Stimulated activated CD4-positive, alpha-beta T cell treated with anti-CD3 and anti-CD28 coated beads, Interleukin-12 subunit alpha, Interleukin-12 subunit beta, amount 100 ng/mL, for 4 hours (primary cell): ENCODE measurements around the gene ADPRM.

ENCODE experiments used
- DNase-seq: peaks from one replicate; pipeline ENCODE4 v3.0.0-alpha.2; 2020

The ADPRM gene

DNA sequence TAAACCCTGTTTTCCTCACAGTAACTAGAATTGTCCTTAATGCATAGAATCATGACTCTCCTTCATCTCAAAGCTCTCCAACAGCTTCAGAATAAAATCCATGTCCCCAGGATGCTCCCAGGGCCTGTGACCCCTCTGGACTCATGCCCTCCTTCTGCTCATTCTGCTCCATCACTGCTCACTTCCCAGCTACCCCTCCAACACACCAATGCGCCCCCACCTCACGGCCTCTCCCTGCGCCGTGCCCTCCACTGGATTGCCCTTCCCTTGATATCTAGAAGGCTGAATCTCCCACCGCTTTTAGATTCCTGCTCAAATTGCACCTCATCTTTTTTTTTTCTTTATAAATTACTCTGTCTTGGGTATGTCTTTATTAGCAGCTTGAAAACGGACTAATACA is 45.0 kb downstream of the ADPRM start:
- DNase-seq, result no peak

DNA sequence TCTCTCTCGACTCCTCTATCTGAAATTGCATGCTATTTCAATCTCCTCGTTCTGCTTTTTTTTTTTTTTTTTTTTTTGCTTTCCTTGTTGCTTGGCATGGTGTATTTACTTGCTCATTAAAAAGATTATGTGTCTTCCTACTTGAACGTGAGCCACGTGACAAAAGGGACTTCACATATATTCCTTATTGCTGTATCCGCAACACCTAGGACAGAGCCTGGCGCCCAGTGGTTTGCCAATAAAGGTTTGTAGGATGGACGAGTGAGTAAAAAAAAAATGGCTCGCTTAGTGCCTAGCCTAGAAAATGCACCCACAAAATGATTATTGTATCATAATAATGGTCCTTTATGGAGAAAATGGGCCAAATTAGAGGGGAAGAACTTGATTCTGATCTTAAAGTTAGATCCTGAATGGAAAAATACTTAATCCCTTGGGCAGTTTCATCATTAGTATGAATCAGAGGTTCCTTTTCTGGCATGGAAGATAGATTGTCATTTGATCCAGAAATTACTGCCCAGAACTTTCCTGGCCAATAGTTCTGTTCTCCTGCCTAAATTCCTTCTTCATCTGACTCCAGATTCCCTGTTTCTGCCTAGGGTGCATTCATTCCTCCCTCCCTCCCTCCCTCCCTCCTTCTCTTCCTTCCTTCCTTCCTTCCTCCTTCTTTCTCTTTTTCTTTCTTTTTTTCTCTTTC is 46.1 kb downstream of the ADPRM start:
- no peak for DNase-seq

DNA sequence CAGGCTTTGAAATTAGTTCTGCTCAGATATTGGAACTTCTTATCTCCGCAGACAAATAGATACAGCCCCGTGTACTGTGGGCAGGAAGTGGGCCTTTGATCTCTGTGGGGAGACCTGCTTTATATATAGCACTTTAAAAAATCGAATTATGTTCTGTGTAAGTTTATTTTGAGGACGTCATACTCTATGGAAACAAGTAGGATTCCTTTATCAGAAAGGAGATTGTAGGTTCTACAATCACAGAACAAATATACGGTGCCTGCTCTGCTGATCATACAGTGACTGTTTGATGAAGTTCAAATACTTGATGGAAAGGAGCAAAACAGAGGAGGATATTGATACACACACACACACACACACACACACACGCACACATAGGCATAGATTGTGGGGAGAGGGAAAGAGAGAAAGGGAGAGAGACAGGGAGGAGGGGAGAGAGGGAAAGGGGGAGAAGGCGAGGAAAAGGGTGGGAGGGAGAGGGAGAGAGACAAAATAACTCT is 47.2 kb downstream of the ADPRM start:
- DNase-seq, result no peak

DNA sequence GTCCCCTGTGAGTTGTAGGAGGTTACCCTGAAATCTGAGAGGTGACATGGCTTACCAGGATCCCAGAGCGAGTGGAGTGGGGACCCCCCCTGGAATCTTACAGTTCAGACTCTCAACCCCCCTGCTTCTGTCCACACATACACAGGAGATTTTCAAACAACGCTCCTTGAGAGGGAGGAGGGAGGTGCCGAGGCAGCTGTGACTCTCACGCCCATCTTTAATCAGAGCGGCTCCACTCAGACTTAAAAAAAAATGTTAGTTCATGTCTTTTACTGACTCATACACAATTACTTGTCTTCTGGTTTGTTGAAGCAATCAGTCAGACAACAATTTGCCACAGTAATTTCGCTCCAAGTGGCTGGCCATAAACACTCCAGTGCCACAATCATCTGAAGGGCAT is 47.8 kb downstream of the ADPRM start:
- no peak for DNase-seq

DNA sequence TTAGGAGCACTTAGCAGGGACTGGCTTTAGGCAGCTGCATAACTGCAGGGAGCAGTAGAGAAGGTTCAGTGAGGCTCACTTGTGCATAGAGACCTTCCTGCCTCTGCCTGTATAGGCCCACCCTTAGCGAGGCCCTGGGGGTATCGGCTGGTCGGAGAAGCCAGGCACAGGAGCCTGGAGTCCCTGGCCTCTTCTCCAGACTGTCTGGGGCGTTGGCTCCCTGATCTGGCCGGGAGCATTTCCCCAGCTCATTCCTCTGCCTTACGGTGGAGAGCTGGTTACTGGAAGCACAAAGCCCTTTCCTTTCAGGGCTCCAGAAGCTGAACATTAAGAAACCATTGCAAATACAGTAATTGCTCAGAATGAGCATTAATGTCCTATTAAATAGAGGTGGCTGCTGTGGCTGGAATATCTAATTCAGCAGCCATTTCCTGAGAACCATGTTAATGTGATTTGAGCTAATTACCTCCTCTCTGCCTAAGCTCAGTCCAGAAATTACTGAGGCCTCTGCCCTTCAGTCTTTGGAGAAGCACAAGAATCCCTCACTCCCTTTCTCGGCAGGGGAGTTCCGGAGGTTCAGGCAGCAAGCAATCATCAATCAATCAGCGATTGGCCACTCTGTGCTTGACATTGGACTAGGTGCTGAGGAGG is 51.3 kb downstream of the ADPRM start:
- no peak for DNase-seq

DNA sequence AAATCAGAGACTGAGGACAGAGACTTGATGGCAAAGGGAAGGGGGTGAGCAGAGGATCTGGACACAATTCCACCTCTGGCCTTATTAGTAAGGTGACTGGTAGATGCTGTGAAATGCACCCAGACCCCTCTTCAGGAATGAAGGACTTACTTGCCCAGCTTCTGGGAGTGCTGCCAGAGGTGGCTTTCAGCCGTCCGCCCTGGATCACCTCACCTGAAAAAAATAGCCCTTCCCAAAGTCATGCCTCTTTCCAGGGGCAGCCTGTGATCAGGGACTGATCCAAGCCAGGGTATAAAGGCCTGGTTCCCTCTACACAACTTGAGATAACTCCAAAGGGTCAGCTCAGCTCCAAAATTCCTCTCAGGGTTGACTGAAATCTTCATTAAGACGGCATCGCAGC is 52.8 kb downstream of the ADPRM start:
- no peak for DNase-seq

DNA sequence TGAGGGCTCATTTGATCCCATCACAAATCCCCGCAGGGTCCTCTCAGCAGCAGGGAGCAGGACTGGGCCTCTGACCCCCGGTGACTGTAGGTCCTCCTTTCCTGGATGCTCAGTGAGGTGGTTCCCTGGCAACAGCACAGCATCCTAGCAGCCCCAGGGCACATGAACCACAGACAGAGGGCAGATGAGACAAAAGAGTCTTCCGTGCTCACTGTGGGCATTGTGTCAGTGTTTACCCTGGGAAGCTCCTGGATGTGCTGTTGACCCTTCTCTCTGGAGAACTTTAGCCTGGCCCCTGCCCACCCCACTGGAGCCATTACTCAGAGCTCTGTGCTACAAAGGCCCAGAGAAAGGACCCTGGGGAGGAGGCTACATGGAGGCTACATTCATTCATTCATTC is 54.2 kb downstream of the ADPRM start:
- no peak for DNase-seq

DNA sequence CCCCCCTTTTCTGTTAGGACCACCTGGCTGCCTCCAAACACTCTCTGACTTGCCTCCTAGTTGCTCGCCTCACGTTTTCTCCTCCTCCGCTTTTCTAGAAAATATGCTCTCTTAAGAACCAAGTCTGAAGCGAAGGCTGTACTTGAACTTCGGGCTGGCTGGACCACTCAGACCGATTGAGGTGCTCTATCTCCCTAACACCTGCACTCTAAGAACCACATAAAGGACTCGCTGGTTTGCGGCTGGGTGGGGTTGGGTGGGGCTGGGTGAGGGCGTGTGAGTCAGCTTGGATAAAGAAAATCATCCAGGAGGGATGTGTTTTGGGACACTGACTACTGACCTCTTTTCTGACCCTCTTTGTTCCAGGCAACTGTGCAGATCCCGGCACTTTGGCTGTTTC is 55.3 kb downstream of the ADPRM start:
- DNase-seq, result no peak

DNA sequence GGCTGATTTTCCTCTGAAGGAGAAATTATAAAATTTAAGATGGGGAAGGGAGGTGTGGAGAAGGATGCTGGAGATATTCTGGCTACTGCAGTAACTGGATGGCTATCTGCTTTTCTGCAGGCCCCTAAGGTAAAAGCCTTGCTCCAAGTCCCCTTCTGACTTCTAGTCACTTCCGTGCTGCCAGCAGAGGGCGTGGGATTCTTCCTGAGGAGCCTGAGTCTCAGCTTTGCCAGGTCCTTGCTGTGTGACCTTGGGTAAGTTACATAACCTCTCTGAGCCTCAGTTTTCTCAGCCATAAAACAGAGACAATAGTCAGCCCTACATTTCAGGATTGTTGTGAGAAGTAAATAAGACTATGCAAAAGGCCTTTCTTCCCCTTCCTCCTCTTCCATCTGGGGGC is 56.7 kb downstream of the ADPRM start:
- peak; percentile 10 for DNase-seq

DNA sequence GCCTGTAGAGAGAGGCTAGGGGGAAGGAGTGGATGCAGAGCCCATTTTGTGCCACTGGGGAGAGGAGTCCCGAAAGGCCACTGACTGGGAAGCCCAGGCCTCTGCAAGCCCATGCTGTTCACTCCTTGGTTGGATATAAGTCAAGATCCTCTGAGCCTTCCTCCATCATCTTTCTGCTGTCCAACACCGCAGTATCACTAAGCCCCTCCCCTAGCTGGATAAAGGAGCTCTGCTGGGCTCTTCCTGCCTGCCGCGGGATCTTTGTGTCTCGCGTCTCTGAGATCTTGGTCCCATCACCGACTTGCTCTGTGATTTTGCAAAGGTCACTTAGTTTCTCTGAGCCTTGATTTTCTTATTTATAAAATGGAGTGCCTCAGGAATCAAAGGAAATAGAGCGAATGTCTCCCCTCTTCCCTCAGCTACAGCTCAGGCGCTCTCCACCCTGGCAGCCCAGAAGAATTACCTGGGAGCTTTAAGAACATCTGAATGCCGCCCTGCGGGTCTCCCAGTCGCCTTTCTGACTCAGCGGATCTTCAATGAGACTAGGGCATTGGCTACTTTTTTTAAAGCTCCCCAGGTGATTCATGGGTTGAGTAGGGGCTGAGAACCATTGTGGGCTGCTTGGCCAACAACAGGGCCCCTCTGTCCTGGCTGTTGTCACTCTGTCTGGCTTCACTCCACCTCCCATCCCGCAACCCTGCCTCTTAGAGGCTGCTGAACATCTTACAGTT is 57.6 kb downstream of the ADPRM start:
- DNase-seq, result no peak

DNA sequence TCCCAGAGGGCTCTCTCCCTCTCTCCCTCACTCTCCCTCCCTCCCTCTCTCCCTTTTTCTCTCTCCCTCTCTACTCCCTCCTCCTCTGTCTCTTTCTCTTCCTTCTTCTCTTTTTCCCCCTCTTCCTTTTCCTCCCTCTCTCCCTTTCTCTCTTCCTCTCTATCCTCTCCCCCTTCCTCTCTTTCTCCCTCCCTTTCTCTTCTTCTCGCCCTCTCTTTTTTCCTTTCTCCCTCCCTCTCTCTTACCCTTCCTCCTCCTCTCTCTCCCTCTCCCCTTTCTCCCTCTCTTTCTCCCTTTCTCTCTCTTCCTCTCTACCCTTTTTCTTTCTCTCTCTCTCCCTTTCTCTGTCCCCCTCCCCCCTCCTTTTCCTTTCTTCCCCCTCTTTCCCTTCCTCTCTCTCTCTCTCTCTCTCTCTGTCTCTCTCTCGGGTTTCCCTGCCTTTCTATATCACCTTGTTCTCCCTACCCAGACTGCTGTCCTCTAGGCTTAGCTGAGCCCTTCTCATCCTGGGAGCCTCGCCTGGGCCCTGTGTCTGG is 58.3 kb downstream of the ADPRM start:
- DNase-seq, result no peak

DNA sequence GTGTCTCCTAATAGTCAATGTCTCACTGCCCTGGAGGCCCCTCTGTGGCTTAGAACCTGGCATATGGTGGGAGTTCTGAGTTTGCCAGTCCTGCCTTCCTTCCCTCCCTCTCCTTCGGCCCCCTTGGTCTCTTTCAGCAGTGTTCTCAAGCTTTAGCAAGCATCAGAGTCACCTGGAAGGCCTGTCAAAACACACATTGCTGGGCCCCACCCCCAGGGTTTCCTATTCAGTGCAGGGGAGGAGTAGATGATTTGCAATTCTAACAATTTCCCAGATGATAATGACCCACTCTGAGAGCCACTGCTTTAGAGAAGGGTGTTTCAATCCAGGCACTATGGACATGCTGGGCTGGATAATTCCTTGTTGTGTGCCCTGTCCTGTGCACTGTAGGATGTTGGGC is 58.8 kb downstream of the ADPRM start:
- DNase-seq, result no peak

DNA sequence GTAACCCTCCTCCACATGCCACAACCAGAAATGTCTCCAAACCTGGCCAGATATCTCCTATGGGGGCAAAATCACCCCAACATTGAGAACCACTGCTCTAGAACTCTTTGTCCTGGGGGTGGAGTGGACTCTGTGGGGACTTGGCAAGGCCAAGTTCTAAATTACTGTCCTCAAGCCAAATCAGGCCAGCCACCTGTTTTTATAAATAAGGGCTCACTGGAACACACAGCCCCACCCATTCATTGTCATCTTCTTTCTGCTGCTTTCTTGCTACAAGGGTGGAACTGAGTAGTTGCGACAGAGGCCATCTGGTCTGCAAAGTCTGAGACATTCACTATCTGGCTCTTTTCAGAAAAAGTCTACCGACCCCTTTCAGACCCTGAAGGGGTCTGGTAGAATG is 59.2 kb downstream of the ADPRM start:
- no peak for DNase-seq

DNA sequence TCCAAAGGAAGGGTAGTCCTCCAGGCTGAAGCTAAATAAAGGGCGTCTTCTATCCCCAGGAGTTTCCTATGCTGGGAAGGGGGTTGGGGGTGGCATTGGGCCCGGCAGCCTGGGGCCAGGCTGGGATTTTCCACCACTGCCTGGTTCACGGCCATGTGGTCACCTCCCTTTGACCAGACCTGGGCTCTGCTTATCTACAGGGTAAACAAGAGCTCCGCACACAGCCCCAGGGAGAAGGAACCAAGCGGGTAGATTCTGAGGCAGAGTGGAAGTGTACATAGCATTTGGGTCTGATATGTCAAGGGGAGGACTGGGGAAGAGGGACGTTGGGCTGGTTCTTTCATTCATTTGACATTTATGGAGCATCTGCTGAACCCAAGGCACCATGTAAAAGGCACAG is 59.7 kb downstream of the ADPRM start:
- DNase-seq, result no peak

DNA sequence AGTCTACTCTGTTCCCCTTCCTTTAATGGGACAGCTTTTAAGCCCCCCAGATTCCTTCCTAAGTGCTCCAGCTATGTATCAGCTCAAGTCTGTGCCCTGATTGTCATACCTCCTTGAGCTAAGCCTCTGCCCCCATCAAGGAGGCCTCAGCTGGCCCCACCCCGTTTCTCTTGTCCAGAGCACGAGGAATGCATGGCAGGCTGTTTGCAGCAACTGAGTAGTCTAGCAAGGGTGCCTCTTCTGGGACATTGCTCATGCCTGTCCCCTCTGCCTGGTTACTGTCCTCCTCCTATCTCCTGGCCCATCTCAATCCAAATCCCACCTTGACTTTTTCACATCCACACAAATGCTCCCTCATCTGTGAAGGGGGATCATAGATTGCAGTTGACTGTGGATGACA is 60.3 kb downstream of the ADPRM start:
- DNase-seq, result no peak

DNA sequence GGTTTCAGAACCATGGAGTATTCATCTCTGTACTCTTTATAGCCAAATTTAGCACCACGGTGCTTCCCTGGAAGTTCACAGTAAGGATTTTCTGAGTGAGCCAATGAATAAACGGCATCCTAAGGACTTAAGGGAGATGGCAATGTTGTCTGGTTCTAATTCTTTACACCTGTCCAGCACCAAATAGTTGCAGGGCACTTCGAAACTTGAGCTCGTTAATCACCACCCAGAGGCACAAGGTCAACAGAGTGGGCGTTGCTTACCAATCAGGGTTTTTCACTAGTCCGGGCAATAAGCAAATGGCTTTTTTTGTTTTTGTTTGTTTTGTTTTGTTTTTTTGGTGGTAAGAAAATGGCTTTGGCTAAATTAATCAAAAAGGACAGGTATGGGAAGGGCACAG is 60.7 kb downstream of the ADPRM start:
- no peak for DNase-seq
